ENCODE data around the gene VAV3. TPM values are rescaled to one million over a fixed set of nuclear protein-coding genes. Genes with fewer than 3 reads are reported as not detected.

VAV3 gene
- total and polyA plus RNA-seq, 2 of the 13 experiments (the other 11 are each of a cell fraction or from before 2014, with no cell fraction given), result 15.9 to 29.8 TPM

DNA sequence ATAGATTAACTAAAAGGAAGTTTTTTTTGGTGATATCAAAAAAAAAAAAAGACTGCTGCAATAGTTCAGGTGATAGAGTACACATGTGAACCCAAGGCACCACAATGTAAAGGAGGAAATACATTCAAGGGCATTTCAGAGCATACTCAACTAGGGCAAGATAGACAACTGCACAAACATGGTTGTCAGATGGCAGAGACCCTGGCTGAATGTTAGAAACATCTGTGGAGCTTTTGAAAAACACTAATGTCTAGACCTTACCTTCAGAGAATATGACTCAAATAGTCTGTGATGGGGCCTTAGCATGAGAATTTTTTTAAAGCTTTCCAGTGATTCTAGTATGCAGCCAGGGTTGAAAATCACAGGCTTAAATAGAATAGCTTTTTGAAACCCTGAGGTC is 173.6 kb downstream of the VAV3 start:
- no peaks in the 10 kb centered on the region for H3K36me3 ChIP-seq (replicated peaks in 1 of 2; ENCODE audit: control insufficient read depth in 1 of 2, insufficient read depth in 2 of 2, low read length in 2 of 2)
- no peak overlapping the region for H2AFZ ChIP-seq (ENCODE audit: low read length)
- H3K27me3 ChIP-seq (ENCODE audit: control insufficient read depth in 1 of 2, insufficient read depth in 2 of 2, low read length in 2 of 2), result no peaks in the 10 kb centered on the region
- no peaks in the 10 kb centered on the region for H3K79me2 ChIP-seq (ENCODE audit: insufficient read depth, low read length)
- no peak overlapping the region for H3K4me3 ChIP-seq (replicated peaks in 1 of 3; ENCODE audit: insufficient read depth in 1 of 3, low read depth in 2 of 3, low read length in 3 of 3)
- no TSS peak for BruUV-seq (replicated peaks)
- no peak overlapping the region for H3K27ac ChIP-seq (ENCODE audit: extremely low read length, insufficient read depth, low read length)
- ATAC-seq, result no peak
- no peak for FAIRE-seq
- TF ChIP-seq NCOA1 (CRISPR knock-in tag; IDR thresholded peaks at IDR 0.05) (no peak), SKI (IDR thresholded peaks at IDR 0.05; ENCODE audit: partially characterized antibody) (no peak), SAFB2 (CRISPR knock-in tag; IDR thresholded peaks at IDR 0.05; ENCODE audit: borderline replicate concordance, low read depth) (no peak), ZNF552 (CRISPR knock-in tag; IDR thresholded peaks at IDR 0.05; ENCODE audit: borderline replicate concordance) (no peak), MEIS2 (CRISPR knock-in tag; IDR thresholded peaks at IDR 0.05) (no peak), FOSL1 (CRISPR knock-in tag; IDR thresholded peaks at IDR 0.05; ENCODE audit: borderline replicate concordance) (no peak), NR3C1 (CRISPR knock-in tag; IDR thresholded peaks at IDR 0.05) (no peak), ZNF670 (CRISPR knock-in tag; IDR thresholded peaks at IDR 0.05; ENCODE audit: borderline replicate concordance) (no peak), EHMT2 (IDR thresholded peaks at IDR 0.05; ENCODE audit: borderline replicate concordance, low read depth, low read length) (no peak), ZNF547 (CRISPR knock-in tag; IDR thresholded peaks at IDR 0.05) (no peak), ZNF766 (CRISPR knock-in tag; IDR thresholded peaks at IDR 0.05; ENCODE audit: borderline replicate concordance) (no peak)
- TF ChIP-seq, protein P1, sequence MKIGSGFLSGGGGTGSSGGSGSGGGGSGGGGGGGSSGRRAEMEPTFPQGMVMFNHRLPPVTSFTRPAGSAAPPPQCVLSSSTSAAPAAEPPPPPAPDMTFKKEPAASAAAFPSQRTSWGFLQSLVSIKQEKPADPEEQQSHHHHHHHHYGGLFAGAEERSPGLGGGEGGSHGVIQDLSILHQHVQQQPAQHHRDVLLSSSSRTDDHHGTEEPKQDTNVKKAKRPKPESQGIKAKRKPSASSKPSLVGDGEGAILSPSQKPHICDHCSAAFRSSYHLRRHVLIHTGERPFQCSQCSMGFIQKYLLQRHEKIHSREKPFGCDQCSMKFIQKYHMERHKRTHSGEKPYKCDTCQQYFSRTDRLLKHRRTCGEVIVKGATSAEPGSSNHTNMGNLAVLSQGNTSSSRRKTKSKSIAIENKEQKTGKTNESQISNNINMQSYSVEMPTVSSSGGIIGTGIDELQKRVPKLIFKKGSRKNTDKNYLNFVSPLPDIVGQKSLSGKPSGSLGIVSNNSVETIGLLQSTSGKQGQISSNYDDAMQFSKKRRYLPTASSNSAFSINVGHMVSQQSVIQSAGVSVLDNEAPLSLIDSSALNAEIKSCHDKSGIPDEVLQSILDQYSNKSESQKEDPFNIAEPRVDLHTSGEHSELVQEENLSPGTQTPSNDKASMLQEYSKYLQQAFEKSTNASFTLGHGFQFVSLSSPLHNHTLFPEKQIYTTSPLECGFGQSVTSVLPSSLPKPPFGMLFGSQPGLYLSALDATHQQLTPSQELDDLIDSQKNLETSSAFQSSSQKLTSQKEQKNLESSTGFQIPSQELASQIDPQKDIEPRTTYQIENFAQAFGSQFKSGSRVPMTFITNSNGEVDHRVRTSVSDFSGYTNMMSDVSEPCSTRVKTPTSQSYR (CRISPR knock-in tag; IDR thresholded peaks at IDR 0.05; ENCODE audit: borderline replicate concordance), result no peak
- TF ChIP-seq, protein P2, sequence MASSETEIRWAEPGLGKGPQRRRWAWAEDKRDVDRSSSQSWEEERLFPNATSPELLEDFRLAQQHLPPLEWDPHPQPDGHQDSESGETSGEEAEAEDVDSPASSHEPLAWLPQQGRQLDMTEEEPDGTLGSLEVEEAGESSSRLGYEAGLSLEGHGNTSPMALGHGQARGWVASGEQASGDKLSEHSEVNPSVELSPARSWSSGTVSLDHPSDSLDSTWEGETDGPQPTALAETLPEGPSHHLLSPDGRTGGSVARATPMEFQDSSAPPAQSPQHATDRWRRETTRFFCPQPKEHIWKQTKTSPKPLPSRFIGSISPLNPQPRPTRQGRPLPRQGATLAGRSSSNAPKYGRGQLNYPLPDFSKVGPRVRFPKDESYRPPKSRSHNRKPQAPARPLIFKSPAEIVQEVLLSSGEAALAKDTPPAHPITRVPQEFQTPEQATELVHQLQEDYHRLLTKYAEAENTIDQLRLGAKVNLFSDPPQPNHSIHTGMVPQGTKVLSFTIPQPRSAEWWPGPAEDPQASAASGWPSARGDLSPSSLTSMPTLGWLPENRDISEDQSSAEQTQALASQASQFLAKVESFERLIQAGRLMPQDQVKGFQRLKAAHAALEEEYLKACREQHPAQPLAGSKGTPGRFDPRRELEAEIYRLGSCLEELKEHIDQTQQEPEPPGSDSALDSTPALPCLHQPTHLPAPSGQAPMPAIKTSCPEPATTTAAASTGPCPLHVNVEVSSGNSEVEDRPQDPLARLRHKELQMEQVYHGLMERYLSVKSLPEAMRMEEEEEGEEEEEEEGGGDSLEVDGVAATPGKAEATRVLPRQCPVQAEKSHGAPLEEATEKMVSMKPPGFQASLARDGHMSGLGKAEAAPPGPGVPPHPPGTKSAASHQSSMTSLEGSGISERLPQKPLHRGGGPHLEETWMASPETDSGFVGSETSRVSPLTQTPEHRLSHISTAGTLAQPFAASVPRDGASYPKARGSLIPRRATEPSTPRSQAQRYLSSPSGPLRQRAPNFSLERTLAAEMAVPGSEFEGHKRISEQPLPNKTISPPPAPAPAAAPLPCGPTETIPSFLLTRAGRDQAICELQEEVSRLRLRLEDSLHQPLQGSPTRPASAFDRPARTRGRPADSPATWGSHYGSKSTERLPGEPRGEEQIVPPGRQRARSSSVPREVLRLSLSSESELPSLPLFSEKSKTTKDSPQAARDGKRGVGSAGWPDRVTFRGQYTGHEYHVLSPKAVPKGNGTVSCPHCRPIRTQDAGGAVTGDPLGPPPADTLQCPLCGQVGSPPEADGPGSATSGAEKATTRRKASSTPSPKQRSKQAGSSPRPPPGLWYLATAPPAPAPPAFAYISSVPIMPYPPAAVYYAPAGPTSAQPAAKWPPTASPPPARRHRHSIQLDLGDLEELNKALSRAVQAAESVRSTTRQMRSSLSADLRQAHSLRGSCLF (CRISPR knock-in tag; IDR thresholded peaks at IDR 0.05; ENCODE audit: borderline replicate concordance), result no peak
- TF ChIP-seq, protein P3, sequence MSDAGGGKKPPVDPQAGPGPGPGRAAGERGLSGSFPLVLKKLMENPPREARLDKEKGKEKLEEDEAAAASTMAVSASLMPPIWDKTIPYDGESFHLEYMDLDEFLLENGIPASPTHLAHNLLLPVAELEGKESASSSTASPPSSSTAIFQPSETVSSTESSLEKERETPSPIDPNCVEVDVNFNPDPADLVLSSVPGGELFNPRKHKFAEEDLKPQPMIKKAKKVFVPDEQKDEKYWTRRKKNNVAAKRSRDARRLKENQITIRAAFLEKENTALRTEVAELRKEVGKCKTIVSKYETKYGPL (CRISPR knock-in tag; IDR thresholded peaks at IDR 0.05), result no peak
- no peaks in the 10 kb centered on the region for H4K20me1 ChIP-seq (ENCODE audit: insufficient read depth, low read length)
- ChIA-PET POLR2A (no interaction called here), CTCF (ENCODE audit: low intra/inter-chr PET ratio, low total read pairs) (no interaction called here)
- H3K9ac ChIP-seq (ENCODE audit: insufficient read depth, low read depth, low read length), result no peak overlapping the region
- DNase-seq (ENCODE audit: low spot score), result no peak
- in situ Hi-C loops (cut with HindIII; ENCODE audit: extremely low pct_ligation_motif_present, low pct_unique_long_range_greater_than_20kb) (loop anchor here (25.0 kb wide), 1 partner anchor 771 kb away; the partner anchor contains the start of gene EEIG2), intact Hi-C loops (cut with micrococcal nuclease; ENCODE audit: unreplicated experiment) (no loop called here)
- H3K9me3 ChIP-seq (ENCODE audit: low read length), result no peaks in the 10 kb centered on the region
- no peak overlapping the region for H3K4me2 ChIP-seq (ENCODE audit: low read depth, low read length)
- H3K4me1 ChIP-seq (ENCODE audit: insufficient read depth, low read length), result no peaks in the 10 kb centered on the region
